Activated CD4-positive, CD25-positive, alpha-beta regulatory T cell treated with anti-CD3 and anti-CD28 coated beads, Interleukin-2, amount 50 U/mL, for 24 hours (primary cell): ENCODE measurements around the gene KDM2A.
A peak's percentile ranks its signal among the peaks of the same experiment; 100 is the strongest.
"Not testable (repeated sequence)": the region's sequence is repeated elsewhere in the genome, so short reads cannot be mapped to it uniquely, and the experiment has no call there.

ENCODE experiments used
- ATAC-seq, 2 donors: fragments of 150-1000 bp; cut with Tn5 transposase; one replicate each; pipeline ENCODE4 v1.10.0; 2021; ENCODE audit warnings: mild to moderate bottlenecking in 1 of 2, moderate library complexity in 1 of 2

Gene KDM2A

DNA sequence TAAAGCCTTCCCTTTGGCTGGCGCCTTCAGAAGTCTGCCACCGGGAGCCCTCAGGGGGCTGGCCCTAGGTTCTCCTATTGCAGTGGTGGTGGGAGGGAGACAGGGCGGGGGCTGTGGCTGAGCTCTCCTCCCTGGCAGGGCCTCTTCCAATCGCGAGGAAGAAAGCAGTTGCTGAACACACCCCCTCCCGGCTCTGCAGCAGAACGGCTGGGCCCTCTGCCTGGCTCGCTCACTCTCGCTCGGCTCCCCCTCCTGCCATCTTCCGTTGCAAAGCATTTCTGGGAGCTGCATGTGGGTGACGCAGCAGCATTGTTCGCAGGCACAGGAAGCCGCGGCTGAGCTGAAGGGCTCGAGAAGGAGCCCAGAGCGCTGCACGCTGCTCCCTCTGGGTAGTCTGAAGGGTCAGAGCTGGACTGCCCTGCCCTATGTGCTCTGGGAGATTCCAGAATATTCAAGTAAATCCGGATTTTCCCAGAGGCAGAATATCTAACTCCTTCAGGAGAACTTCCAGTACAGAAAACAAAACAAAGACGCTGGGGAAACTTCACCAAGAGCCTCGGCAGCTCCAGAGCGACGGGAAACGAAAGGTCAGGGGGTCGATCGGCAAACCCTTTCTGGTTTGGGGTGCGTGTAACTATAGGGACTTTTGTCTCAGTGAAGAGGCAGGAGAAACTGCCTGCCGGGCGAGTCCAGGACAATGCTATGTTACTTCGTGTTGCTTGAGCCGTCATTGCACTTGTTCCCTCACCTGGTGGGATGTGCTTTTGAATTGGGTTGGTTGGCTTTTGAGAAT is 120.9 kb downstream of the KDM2A start:
- peak; percentile 91 to 94 for ATAC-seq

GRCh38 chr11:67240576-67241389 is 121.7 kb downstream of the KDM2A start:
- ATAC-seq: peak; percentile 49 to 55

GRCh38 chr11:67242548-67242947 is 123.5 kb downstream of the KDM2A start:
- ATAC-seq: no peak

- ATAC-seq: no peak
These were observed 124.0 kb downstream of the KDM2A start for GRCh38 chr11:67243051-67243450.

GRCh38 chr11:67245046-67245445 is 126.0 kb downstream of the KDM2A start:
- ATAC-seq: no peak

GRCh38 chr11:67247946-67248550 is 129.0 kb downstream of the KDM2A start:
- no peak for ATAC-seq

DNA sequence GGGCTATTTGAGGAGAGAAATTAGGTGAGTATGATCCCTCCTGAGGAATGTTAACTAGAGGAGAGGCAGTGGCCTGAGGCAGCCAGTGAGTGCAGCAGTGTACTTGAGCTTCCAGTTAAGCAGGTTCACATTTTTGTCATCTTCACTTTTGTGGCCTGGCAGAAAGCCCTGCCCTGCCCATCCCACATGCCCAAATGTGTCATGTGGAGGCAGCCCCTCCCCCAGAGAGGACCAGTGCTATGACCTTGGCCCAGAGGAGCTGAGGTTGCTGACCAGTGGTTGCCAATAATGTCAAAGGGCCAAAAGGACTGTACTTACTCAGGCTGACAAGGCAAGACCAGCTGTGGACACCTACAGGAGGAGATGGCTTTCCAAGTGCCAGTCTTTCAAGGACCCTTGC is 129.6 kb downstream of the KDM2A start:
- ATAC-seq: no peak

DNA sequence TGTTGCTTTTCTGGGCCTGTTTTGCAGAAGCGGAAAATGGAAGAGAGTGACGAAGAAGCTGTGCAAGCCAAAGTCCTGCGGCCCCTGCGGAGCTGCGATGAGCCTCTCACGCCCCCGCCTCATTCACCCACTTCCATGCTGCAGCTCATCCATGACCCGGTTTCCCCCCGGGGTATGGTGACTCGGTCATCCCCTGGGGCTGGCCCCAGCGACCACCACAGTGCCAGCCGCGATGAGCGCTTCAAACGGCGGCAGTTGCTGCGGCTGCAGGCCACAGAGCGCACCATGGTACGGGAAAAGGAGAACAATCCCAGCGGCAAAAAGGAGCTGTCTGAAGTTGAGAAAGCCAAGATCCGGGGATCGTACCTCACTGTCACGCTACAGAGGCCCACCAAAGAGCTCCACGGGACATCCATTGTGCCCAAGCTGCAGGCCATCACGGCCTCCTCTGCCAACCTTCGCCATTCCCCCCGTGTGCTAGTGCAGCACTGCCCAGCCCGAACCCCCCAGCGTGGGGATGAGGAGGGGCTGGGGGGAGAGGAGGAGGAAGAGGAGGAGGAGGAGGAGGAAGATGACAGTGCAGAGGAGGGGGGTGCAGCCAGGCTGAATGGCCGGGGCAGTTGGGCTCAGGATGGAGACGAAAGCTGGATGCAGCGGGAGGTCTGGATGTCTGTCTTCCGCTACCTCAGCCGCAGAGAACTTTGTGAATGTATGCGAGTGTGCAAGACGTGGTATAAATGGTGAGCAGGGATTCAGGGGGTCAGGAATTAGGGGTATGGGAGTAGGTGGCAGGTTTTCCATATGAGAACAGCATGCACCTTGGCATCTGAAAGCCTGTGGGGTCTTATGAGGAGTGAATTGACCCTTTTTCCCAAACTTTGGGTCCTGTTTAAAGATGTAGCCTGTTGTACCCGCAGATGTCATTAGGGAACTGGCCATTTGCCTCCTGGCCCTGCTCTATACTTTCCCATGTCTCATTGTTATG is 131.3 kb downstream of the KDM2A start:
- ATAC-seq: no peak

DNA sequence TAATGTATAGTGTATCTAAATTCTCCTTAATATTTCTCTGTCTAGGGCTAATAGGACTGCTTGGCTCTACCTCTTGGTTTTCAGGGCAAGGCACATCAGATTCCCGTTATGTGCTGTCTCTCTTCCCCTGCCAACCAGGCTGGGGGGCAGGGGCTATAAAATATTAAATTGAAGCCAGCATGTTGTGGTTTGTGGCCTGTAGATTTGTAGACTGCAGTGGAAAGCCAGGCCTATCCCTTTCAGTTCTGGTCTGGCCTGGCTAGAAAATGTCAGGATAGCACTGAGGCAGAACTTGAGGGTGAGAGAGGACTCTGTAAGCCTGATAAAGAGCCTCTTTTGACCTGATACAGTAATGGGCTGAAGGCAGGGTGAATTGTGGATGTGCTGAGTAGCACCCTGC is 132.8 kb downstream of the KDM2A start:
- no peak for ATAC-seq

- ATAC-seq: peak; percentile 40 to 47
These were observed 133.8 kb downstream of the KDM2A start for GRCh38 chr11:67252831-67253239.

DNA sequence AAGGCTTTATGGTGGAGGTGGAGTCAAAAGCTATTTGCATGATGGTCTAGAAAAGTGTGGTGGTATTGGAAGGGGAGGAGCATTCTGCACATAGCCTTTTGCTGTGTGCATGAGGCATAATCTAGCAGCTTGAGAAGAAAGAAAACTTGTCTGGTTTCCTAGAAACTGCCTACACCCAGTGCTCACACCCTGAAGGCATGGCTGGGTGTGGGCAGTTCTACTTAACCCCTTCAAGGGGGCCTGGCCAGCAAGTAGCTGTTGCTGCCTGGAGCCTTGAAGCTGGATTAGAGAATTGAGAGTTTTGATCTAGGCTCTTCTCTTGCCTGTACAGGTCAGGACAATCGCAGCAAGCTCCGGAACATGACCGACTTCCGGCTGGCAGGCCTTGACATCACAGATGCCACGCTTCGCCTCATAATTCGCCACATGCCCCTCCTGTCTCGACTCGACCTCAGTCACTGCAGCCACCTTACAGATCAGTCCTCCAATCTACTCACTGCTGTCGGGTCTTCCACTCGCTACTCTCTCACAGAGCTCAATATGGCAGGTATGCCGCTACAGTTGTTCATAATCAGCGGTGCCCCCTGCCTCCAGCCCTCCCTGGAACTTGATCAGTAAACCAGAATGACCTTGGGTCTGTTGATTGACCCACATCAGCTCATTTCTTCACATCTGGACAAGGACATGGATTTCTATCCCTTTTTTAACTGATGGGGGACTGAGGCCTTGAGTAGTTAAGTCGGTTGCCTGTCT is 135.0 kb downstream of the KDM2A start:
- ATAC-seq: peak in 1 of 2 donors; percentile 14

GRCh38 chr11:67254798-67255197 is 135.7 kb downstream of the KDM2A start:
- ATAC-seq: no peak

DNA sequence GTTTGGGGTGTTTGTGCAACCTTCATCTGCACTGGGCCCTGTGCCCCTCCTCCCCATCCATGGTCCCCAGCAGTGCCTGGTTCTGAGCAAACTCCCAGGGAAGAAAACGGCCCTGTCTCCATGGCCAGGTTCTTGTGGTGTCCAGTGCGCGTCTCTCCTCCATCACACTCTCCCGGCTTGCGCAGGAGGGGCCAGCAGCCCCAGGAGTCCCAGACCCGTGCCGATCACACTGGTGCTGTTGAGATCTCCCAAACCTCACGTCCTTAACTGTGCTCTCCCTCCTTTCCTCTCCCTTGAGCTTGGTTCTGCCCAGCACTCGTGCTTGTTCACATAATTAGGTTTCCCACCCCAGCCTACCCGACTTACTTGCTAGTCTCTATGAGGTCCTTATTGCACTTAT is 136.3 kb downstream of the KDM2A start:
- no peak for ATAC-seq

DNA sequence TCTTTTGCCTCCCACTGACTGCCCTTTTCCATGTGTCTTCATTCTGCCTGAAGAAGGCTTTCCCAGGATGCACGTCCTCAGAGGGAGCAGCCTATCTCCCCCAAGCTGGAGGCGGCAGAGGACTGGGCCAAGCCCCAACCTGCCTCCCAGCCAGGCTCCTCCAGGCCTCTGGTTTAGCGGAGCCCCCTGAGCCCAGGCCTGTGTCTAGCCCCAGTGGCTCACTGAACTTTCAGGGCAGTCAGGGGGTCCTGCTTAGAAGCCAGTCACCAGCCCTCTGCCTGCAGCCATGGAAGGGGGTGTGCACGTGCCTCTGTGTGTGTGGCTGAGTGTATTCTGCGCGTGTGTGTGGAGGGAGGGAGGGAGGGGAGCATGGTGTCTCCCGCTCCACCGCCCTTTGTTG is 136.8 kb downstream of the KDM2A start:
- peak in 1 of 2 donors; percentile 29 for ATAC-seq

- ATAC-seq: no peak
These were observed 137.5 kb downstream of the KDM2A start for GRCh38 chr11:67256477-67257135.

GRCh38 chr11:67260406-67260805 is 141.3 kb downstream of the KDM2A start:
- no peak for ATAC-seq

GRCh38 chr11:67260885-67261639 is 142.0 kb downstream of the KDM2A start:
- ATAC-seq: not testable (repeated sequence)

DNA sequence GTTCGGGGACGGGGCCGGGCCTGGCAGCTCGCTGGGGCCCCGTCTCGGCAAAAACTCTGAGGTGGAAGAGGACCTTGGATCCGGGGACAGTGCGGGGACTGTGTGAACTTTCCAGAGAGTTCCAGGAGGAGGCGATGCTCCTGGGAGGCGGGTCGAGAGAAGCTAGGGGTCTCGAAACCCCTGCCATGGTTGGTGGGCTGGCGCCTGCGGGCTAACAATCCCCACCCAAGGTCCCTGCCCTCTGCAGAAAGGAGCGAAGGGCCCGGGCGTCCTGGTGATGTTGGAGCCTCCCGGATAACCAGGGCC is 142.5 kb downstream of the KDM2A start:
- ATAC-seq: no peak

- ATAC-seq: no peak
These were observed 143.1 kb downstream of the KDM2A start for GRCh38 chr11:67261946-67262681.
